Endothelial cell of umbilical vein (primary cell): ENCODE measurements around the gene ARHGAP15. TPM values are rescaled to one million over a fixed set of nuclear protein-coding genes. Genes with fewer than 3 reads are reported as not detected.

Experiments used
- BruUV-seq: library from RNA; stranded (reverse); fragments of 400-500 nt; replicated peaks from 2 replicates; lab custom pipeline; 2021; lab: Mats Ljungman, UMichigan
- CTCF ChIA-PET: fragments of 300-600, 350-600 bp; sonication (Branson Sonifier 250); formaldehyde crosslinking; loops from one replicate; lab custom pipeline; 2021; ENCODE audit warnings: antibody characterized with exemption, inconsistent platforms; lab: Charles Lee
- POLR2A ChIA-PET: fragments of 300-600, 350-600 bp; sonication (Branson Sonifier 250); formaldehyde crosslinking; loops from one replicate; lab custom pipeline; 2021; ENCODE audit warnings: antibody characterized with exemption, inconsistent platforms; lab: Charles Lee
- DNase-seq: peaks from one replicate; pipeline ENCODE4 v3.0.0-alpha.2; 2011; ENCODE audit warnings: low read depth, low spot score
- FAIRE-seq: peaks from 2 replicates; lab custom pipeline; 2011; peaks lifted over from hg19 to GRCh38; lab: Jason Lieb, UNC
- H2AFZ ChIP-seq: 2 replicates; pipeline ENCODE4 v1.6.0; 2012; ENCODE audit warnings: low read depth, low read length, control low read depth, inconsistent platforms
- H3K27ac ChIP-seq: 2 replicates; pipeline ENCODE4 v1.5.1; 2011; ENCODE audit warnings: low read depth, mild to moderate bottlenecking, control low read depth, low read length, moderate library complexity; ENCODE audit not compliant: insufficient read depth
- H3K27me3 ChIP-seq, 2 experiments: 2 replicates each; pipeline versions ENCODE4 v1.6.0 to v1.6.1; 2011; ENCODE audit warnings: low read length in 2 of 2, mixed read lengths in 1 of 2; ENCODE audit not compliant: control insufficient read depth in 2 of 2, insufficient read depth in 2 of 2
- H3K36me3 ChIP-seq, 2 experiments: 2 replicates in 1 of 2; 3 replicates in 1 of 2; pipeline ENCODE4 v1.5.1; 2011; ENCODE audit warnings: low read length in 2 of 2, mild to moderate bottlenecking in 1 of 2, moderate library complexity in 1 of 2; ENCODE audit not compliant: control insufficient read depth in 2 of 2, insufficient read depth in 2 of 2; ENCODE audit errors: extremely low read depth in 1 of 2
- H3K4me1 ChIP-seq: 3 replicates; pipeline ENCODE4 v1.5.1; 2011; ENCODE audit warnings: mild to moderate bottlenecking, low read length; ENCODE audit not compliant: control insufficient read depth, insufficient read depth; ENCODE audit errors: extremely low read depth
- H3K4me2 ChIP-seq: 2 replicates; pipeline ENCODE4 v1.6.1; 2011; ENCODE audit warnings: low read length, control low read depth, mixed read lengths; ENCODE audit not compliant: insufficient read depth
- H3K4me3 ChIP-seq, 3 experiments: fragments of 200-600 bp in 1 of 3; sonication (generic), shearing (Covaris generic) in 1 of 3; replicated peaks in 1 of 3; 2 replicates each; pipeline ENCODE4 v1.5.1; 2011 to 2016; ENCODE audit warnings: control low read depth in 3 of 3, low read length in 3 of 3, mild to moderate bottlenecking in 2 of 3, inconsistent platforms in 1 of 3, low read depth in 1 of 3, moderate library complexity in 1 of 3; ENCODE audit not compliant: insufficient read depth in 1 of 3
- H3K79me2 ChIP-seq: 2 replicates; pipeline ENCODE4 v1.6.0; 2012; ENCODE audit warnings: low read length, inconsistent platforms; ENCODE audit not compliant: control insufficient read depth, insufficient read depth
- H3K9ac ChIP-seq: replicated peaks from 2 replicates; pipeline ENCODE3; 2011; ENCODE audit warnings: low read length, control low read depth; ENCODE audit not compliant: insufficient read depth; ENCODE audit errors: extremely low read depth
- H3K9me1 ChIP-seq: replicated peaks from 3 replicates; pipeline ENCODE4 v1.6.0; 2011; ENCODE audit warnings: mild to moderate bottlenecking, low read length; ENCODE audit not compliant: control insufficient read depth, insufficient read depth; ENCODE audit errors: extremely low read depth
- H3K9me3 ChIP-seq: replicated peaks from 2 replicates; pipeline ENCODE4 v1.5.1; 2012; ENCODE audit warnings: low read length, inconsistent platforms; ENCODE audit not compliant: control insufficient read depth, insufficient read depth
- H4K20me1 ChIP-seq: replicated peaks from 2 replicates; pipeline ENCODE3; 2011; ENCODE audit warnings: mild to moderate bottlenecking, low read length; ENCODE audit not compliant: control insufficient read depth, insufficient read depth; ENCODE audit errors: extremely low read depth
- EZH2 ChIP-seq: IDR thresholded peaks from 2 replicates; pipeline ENCODE4 v1.6.1; 2012; ENCODE audit warnings: borderline replicate concordance, low read depth, mild to moderate bottlenecking, moderate library complexity, low read length, inconsistent platforms; ENCODE audit not compliant: severe bottlenecking
- FOS ChIP-seq: IDR thresholded peaks from 2 replicates; pipeline ENCODE4 v1.6.1; 2011; ENCODE audit warnings: mild to moderate bottlenecking, low read length, moderate library complexity, borderline replicate concordance; ENCODE audit not compliant: insufficient read depth
- GATA2 ChIP-seq: IDR thresholded peaks from 2 replicates; pipeline ENCODE4 v1.7.0; 2011; ENCODE audit warnings: low read depth, mild to moderate bottlenecking, moderate library complexity, mixed read lengths, low read length; ENCODE audit not compliant: insufficient read length, insufficient read depth
- JUN ChIP-seq: IDR thresholded peaks from 2 replicates; pipeline ENCODE4 v1.6.1; 2011; ENCODE audit warnings: borderline replicate concordance, low read depth; ENCODE audit not compliant: insufficient read length, insufficient read depth
- MYC ChIP-seq: IDR thresholded peaks from one replicate; pipeline ENCODE4 v1.6.1; 2011; ENCODE audit warnings: mild to moderate bottlenecking, low read depth, low read length
- POLR2A ChIP-seq: IDR thresholded peaks from 2 replicates; pipeline ENCODE4 v1.6.1; 2012; ENCODE audit warnings: low read depth, mild to moderate bottlenecking, control low read depth, low read length
- POLR2AphosphoS5 ChIP-seq: IDR thresholded peaks from 2 replicates; pipeline ENCODE4 v1.6.1; 2012; ENCODE audit warnings: low read depth, mild to moderate bottlenecking, control low read depth, low read length, moderate library complexity; ENCODE audit not compliant: insufficient read depth
- dilution Hi-C: fragments of 300-500 bp; cut with MboI; formaldehyde crosslinking; loops from one replicate; pipeline ENCODE4 v1.15.0; 2019; ENCODE audit warnings: low sequenced_read_pairs; ENCODE audit not compliant: extremely low pct_ligation_motif_present
- intact Hi-C: fragments of 100-400 bp; cut with micrococcal nuclease; formaldehyde crosslinking; loops from one replicate; pipeline ENCODE4 v1.10.0; 2022
- polyA plus RNA-seq, 4 experiments: library from polyadenylated mRNA; depleted of rRNA in 3 of 4; stranded (reverse) in 3 of 4; unstranded in 1 of 4; fragments of >200 nt; gene quantifications; 2 replicates each; pipeline versions ENCODE4 v1.2.1 to v1.2.3, GENCODE V29; 2011 to 2012; ENCODE audit warnings: missing spikeins in 1 of 4
- total RNA-seq: library from RNA; stranded (reverse); gene quantifications from 2 replicates; pipeline ENCODE4 v1.2.3, GENCODE V29; 2021
- TF ChIP-seq, protein P1 (sequence below): IDR thresholded peaks from 2 replicates; pipeline ENCODE4 v1.6.1; 2011; ENCODE audit not compliant: insufficient read depth, insufficient read length
- TF ChIP-seq, protein P2 (sequence below), 2 donors: IDR thresholded peaks; 1 replicate in 1 of 2; 2 replicates in 1 of 2; pipeline ENCODE4 v1.5.1; 2011; ENCODE audit warnings: low read length in 2 of 2, mild to moderate bottlenecking in 2 of 2, moderate library complexity in 2 of 2, control low read depth in 1 of 2, inconsistent platforms in 1 of 2, low read depth in 1 of 2; ENCODE audit not compliant: insufficient read depth in 1 of 2; ENCODE audit errors: extremely low read depth in 1 of 2

The ARHGAP15 gene
- total and polyA plus RNA-seq, 2 donors (not counting 3 experiments of a cell fraction or from before 2014, with no cell fraction given), result not detected

DNA sequence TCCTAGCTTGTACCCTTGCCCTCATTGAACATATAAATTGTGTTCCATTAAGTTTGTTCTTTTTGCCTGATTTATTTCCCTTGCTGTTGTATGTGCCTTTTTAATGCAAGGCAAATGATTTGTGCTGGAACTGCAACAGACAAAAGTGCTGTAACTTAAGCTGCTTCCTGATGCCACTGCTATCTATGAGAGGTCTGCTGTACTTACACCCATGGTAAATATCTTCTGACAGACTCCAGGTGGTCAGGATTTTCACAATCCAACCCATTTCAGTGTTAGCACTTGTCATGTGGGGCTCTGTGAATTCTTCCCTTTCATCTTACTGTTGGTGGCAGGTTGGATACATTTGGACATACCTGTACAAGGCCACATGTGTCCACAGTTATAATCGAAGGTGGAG lies 63.5 kb downstream of the ARHGAP15 start:
- Histone ChIP-seq H3K4me3 (no peak overlapping the region), H3K4me1 (no peaks in the 10 kb centered on the region), H3K4me2 (no peak overlapping the region), H3K27ac (no peak overlapping the region), H3K9me1 (no peaks in the 10 kb centered on the region), H3K27me3 (no peaks in the 10 kb centered on the region), H3K9ac (no peak overlapping the region), H3K79me2 (no peaks in the 10 kb centered on the region), H3K36me3 (no peaks in the 10 kb centered on the region), H3K9me3 (no peaks in the 10 kb centered on the region), H4K20me1 (no peaks in the 10 kb centered on the region), H2AFZ (no peak overlapping the region)
- intact Hi-C loops (no loop called here), dilution Hi-C loops (no loop called here)
- DNase-seq (no peak), FAIRE-seq (no peak)
- BruUV-seq, result no TSS peak
- POLR2A ChIA-PET, result no interaction called here
- CTCF ChIA-PET, result interaction anchor here (0.8 kb wide), 1 partner anchor 116 kb away, joined by 3 read pairs; no protein-coding TSS in a partner anchor
- TF ChIP-seq FOS (no peak), JUN (no peak), EZH2 (no peak), GATA2 (no peak), MYC (no peak), POLR2A (no peak), POLR2AphosphoS5 (no peak)
- TF ChIP-seq, protein P1, sequence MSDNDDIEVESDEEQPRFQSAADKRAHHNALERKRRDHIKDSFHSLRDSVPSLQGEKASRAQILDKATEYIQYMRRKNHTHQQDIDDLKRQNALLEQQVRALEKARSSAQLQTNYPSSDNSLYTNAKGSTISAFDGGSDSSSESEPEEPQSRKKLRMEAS, result no peak
- TF ChIP-seq, protein P2, sequence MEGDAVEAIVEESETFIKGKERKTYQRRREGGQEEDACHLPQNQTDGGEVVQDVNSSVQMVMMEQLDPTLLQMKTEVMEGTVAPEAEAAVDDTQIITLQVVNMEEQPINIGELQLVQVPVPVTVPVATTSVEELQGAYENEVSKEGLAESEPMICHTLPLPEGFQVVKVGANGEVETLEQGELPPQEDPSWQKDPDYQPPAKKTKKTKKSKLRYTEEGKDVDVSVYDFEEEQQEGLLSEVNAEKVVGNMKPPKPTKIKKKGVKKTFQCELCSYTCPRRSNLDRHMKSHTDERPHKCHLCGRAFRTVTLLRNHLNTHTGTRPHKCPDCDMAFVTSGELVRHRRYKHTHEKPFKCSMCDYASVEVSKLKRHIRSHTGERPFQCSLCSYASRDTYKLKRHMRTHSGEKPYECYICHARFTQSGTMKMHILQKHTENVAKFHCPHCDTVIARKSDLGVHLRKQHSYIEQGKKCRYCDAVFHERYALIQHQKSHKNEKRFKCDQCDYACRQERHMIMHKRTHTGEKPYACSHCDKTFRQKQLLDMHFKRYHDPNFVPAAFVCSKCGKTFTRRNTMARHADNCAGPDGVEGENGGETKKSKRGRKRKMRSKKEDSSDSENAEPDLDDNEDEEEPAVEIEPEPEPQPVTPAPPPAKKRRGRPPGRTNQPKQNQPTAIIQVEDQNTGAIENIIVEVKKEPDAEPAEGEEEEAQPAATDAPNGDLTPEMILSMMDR (IDR thresholded peaks at IDR 0.05; ENCODE audit: extremely low read depth in 1 of 2, insufficient read depth in 1 of 2, low read depth in 1 of 2, low read length in 2 of 2), result no peak
